ENCODE measurements around the gene HEATR5A. TPM values are rescaled to one million over a fixed set of nuclear protein-coding genes. Genes with fewer than 3 reads are reported as not detected.

Gene HEATR5A
- total and polyA plus RNA-seq, 9 of the 15 experiments (the other 6 are each of a cell fraction or from before 2014, with no cell fraction given): 8.0 to 50.9 (median 23.0) TPM

GRCh38 chr14:31263485-31264133 is 156.7 kb downstream of the HEATR5A start:
- CTCF ChIA-PET (ENCODE audit: low intra/inter-chr PET ratio): no interaction called here
- intact Hi-C loops (cut with micrococcal nuclease) (no loop called here), in situ Hi-C loops (cut with MboI) (no loop called here)
- Histone ChIP-seq H3K9me3 (replicated peaks; ENCODE audit: control insufficient read depth, insufficient read depth, low read depth, low read length) (no peaks in the 10 kb centered on the region), H3K9me1 (ENCODE audit: control insufficient read depth, insufficient read depth, low read length) (peaks cover 3% of the 10 kb centered on the region), H3K4me1 (replicated peaks in 1 of 2; ENCODE audit: control insufficient read depth in 2 of 2, insufficient read depth in 2 of 2, low read length in 2 of 2) (peaks cover 6 to 8% of the 10 kb centered on the region in 2 experiments; a peak in 4 of 5 replicates), H3K4me2 (ENCODE audit: insufficient read depth, low read length) (no peak overlapping the region), H2AFZ (ENCODE audit: low read depth, low read length) (peak overlapping the region; percentile 59; the same call in 1 of the 2 replicates), H3K9ac (ENCODE audit: insufficient read depth in 1 of 2, low read depth in 2 of 2, low read length in 2 of 2) (no peak overlapping the region), H3K27me3 (ENCODE audit: control insufficient read depth in 2 of 2, insufficient read depth in 2 of 2, low read length in 2 of 2) (no peaks in the 10 kb centered on the region), H3K79me2 (ENCODE audit: control insufficient read depth, insufficient read depth, low read length) (no peaks in the 10 kb centered on the region), H3K36me3 (ENCODE audit: control insufficient read depth, insufficient read depth, low read length) (no peaks in the 10 kb centered on the region), H3K4me3 (no peak overlapping the region), H4K20me1 (replicated peaks; ENCODE audit: control insufficient read depth, insufficient read depth, low read length) (no peaks in the 10 kb centered on the region), H3K27ac (ENCODE audit: extremely low read depth, low read depth, low read length) (no peak overlapping the region)
- DNase-seq (ENCODE audit: extremely low read depth in 1 of 4, low spot score in 3 of 4) (no peak), ATAC-seq (no peak), FAIRE-seq (no peak)
- POLR2A ChIA-PET: no interaction called here
- BruUV-seq (replicated peaks): no TSS peak
- 56% methylated on average over 2 of the region's 2 CpGs for WGBS (ENCODE audit: insufficient coverage, low coverage, missing lambda C conversion rate)
- TF ChIP-seq CBX1 (IDR thresholded peaks at IDR 0.05; ENCODE audit: low read depth) (no peak), NONO (IDR thresholded peaks at IDR 0.05; ENCODE audit: low read depth in 2 of 2, low read length in 1 of 2) (no peak), ARID2 (IDR thresholded peaks at IDR 0.05) (no peak), GTF2B (IDR thresholded peaks at IDR 0.05; ENCODE audit: extremely low read depth, insufficient read length) (no peak), CUX1 (CRISPR knock-in tag; IDR thresholded peaks at IDR 0.05) (no peak), C11orf30 (IDR thresholded peaks at IDR 0.05; ENCODE audit: low read depth) (no peak), FOSL1 (tag; conservative IDR thresholded peaks at IDR 0.05) (no peak), MNT (conservative IDR thresholded peaks at IDR 0.05) (no peak)
